Effector memory CD8-positive, alpha-beta T cell (primary cell): ENCODE data around the gene ITPR3.
A peak's percentile ranks its signal among the peaks of the same experiment; 100 is the strongest.

Source experiments
- ATAC-seq: fragments of 150-1000 bp; cut with Tn5 transposase; replicated peaks from 2 replicates; pipeline ENCODE4 v1.10.0; 2021; ENCODE audit warnings: mild to moderate bottlenecking, moderate library complexity
- DNase-seq, 3 experiments: peaks; one replicate each; pipeline ENCODE4 v3.0.0; 2021
- H3K27ac Mint-ChIP-seq, 2 donors: one replicate each; pipeline ENCODE4 v1.8.0; 2022; ENCODE audit warnings: mild to moderate bottlenecking in 2 of 2, mixed read lengths in 2 of 2, moderate library complexity in 2 of 2
- H3K27me3 Mint-ChIP-seq, 2 donors: one replicate each; pipeline ENCODE4 v1.8.0; 2022; ENCODE audit warnings: mixed read lengths in 2 of 2
- H3K36me3 Mint-ChIP-seq: one replicate; pipeline ENCODE4 v1.8.0; 2022; ENCODE audit warnings: mild to moderate bottlenecking, moderate library complexity, mixed read lengths; ENCODE audit not compliant: insufficient read depth
- H3K4me1 Mint-ChIP-seq, 2 donors: one replicate each; pipeline ENCODE4 v1.8.0; 2022; ENCODE audit warnings: low read depth in 2 of 2, mixed read lengths in 2 of 2
- H3K4me3 Mint-ChIP-seq, 2 donors: one replicate each; pipeline ENCODE4 v1.8.0; 2022; ENCODE audit warnings: mild to moderate bottlenecking in 2 of 2, mixed read lengths in 2 of 2, moderate library complexity in 2 of 2
- H3K9me3 Mint-ChIP-seq, 2 donors: one replicate each; pipeline ENCODE4 v1.8.0; 2022; ENCODE audit warnings: mixed read lengths in 2 of 2

The ITPR3 gene

GRCh38 chr6:33640361-33640760 lies 19.2 kb downstream of the ITPR3 start:
- Mint-ChIP-seq H3K36me3 (peaks cover 14% of the 10 kb centered on the region), H3K9me3 (no peaks in the 10 kb centered on the region), H3K27me3 (no peaks in the 10 kb centered on the region), H3K4me1 (peaks cover 45 to 59% of the 10 kb centered on the region in 2 donors), H3K27ac (peak overlapping the region; percentile 80 to 82), H3K4me3 (no peak overlapping the region)
- no peak for DNase-seq
- no peak for ATAC-seq

- no peak overlapping the region for H3K4me3 Mint-ChIP-seq
- H3K27ac Mint-ChIP-seq: peak overlapping the region in 1 of 2 donors; percentile 82
- no peak for ATAC-seq
Measured at GRCh38 chr6:33641144-33641543, 20.0 kb downstream of the ITPR3 start.

GRCh38 chr6:33641602-33642001 lies 20.5 kb downstream of the ITPR3 start:
- DNase-seq (no peak), ATAC-seq (no peak)
- Mint-ChIP-seq H3K9me3 (no peaks in the 10 kb centered on the region), H3K4me1 (peaks cover 44 to 61% of the 10 kb centered on the region in 2 donors), H3K27me3 (no peaks in the 10 kb centered on the region), H3K27ac (peak overlapping the region; percentile 65 to 82), H3K36me3 (peaks cover 23% of the 10 kb centered on the region), H3K4me3 (no peak overlapping the region)

More at GRCh38 chr6:33641144-33641543, 20.0 kb downstream of the ITPR3 start:
- H3K4me1 Mint-ChIP-seq: peaks cover 45 to 61% of the 10 kb centered on the region in 2 donors
- peaks cover 20% of the 10 kb centered on the region for H3K36me3 Mint-ChIP-seq
- H3K9me3 Mint-ChIP-seq: no peaks in the 10 kb centered on the region
- DNase-seq: no peak
- H3K27me3 Mint-ChIP-seq: no peaks in the 10 kb centered on the region

- H3K27me3 Mint-ChIP-seq: no peaks in the 10 kb centered on the region
- DNase-seq (no peak), ATAC-seq (no peak)
- peak overlapping the region; percentile 65 to 82 for H3K27ac Mint-ChIP-seq
- peaks cover 22% of the 10 kb centered on the region for H3K36me3 Mint-ChIP-seq
- peaks cover 42 to 54% of the 10 kb centered on the region in 2 donors for H3K4me1 Mint-ChIP-seq
- no peaks in the 10 kb centered on the region for H3K9me3 Mint-ChIP-seq
- no peak overlapping the region for H3K4me3 Mint-ChIP-seq
Measured at GRCh38 chr6:33642897-33643296, 21.8 kb downstream of the ITPR3 start.

GRCh38 chr6:33651403-33651802 lies 30.3 kb downstream of the ITPR3 start:
- Mint-ChIP-seq H3K27me3 (no peaks in the 10 kb centered on the region), H3K4me1 (peaks cover 9 to 33% of the 10 kb centered on the region in 2 donors), H3K27ac (peak overlapping the region in 1 of 2 donors; percentile 57), H3K9me3 (no peaks in the 10 kb centered on the region), H3K4me3 (no peak overlapping the region), H3K36me3 (peaks cover 44% of the 10 kb centered on the region)
- ATAC-seq (no peak), DNase-seq (no peak)

- Mint-ChIP-seq H3K27ac (peak overlapping the region in 1 of 2 donors; percentile 57), H3K4me3 (no peak overlapping the region), H3K27me3 (no peaks in the 10 kb centered on the region), H3K9me3 (no peaks in the 10 kb centered on the region), H3K4me1 (peaks cover 7 to 30% of the 10 kb centered on the region in 2 donors), H3K36me3 (peaks cover 42% of the 10 kb centered on the region)
- ATAC-seq (no peak), DNase-seq (no peak)
Measured at GRCh38 chr6:33652002-33652401, 30.9 kb downstream of the ITPR3 start.

- no peaks in the 10 kb centered on the region for H3K9me3 Mint-ChIP-seq
- H3K4me3 Mint-ChIP-seq: no peak overlapping the region
- H3K27ac Mint-ChIP-seq: peak overlapping the region in 1 of 2 donors; percentile 80
- no peak for DNase-seq
- H3K4me1 Mint-ChIP-seq: peaks cover 2 to 20% of the 10 kb centered on the region in 2 donors
- no peaks in the 10 kb centered on the region for H3K27me3 Mint-ChIP-seq
- ATAC-seq: no peak
- peaks cover 35% of the 10 kb centered on the region for H3K36me3 Mint-ChIP-seq
Measured at GRCh38 chr6:33654831-33655554, 33.9 kb downstream of the ITPR3 start.

GRCh38 chr6:33656844-33657243 lies 35.7 kb downstream of the ITPR3 start:
- H3K9me3 Mint-ChIP-seq: no peaks in the 10 kb centered on the region
- DNase-seq: no peak
- peak overlapping the region in 1 of 2 donors; percentile 75 for H3K27ac Mint-ChIP-seq
- no peak for ATAC-seq
- no peaks in the 10 kb centered on the region for H3K27me3 Mint-ChIP-seq
- H3K4me3 Mint-ChIP-seq: no peak overlapping the region
- peaks cover 39% of the 10 kb centered on the region for H3K36me3 Mint-ChIP-seq
- H3K4me1 Mint-ChIP-seq: peaks cover 0 to 9% of the 10 kb centered on the region in 2 donors

- ATAC-seq: no peak
- no peak for DNase-seq
- H3K4me1 Mint-ChIP-seq: peaks cover 6 to 7% of the 10 kb centered on the region in 2 donors
- H3K27ac Mint-ChIP-seq: peak overlapping the region in 1 of 2 donors; percentile 41
- H3K4me3 Mint-ChIP-seq: no peak overlapping the region
- no peaks in the 10 kb centered on the region for H3K9me3 Mint-ChIP-seq
- H3K27me3 Mint-ChIP-seq: no peaks in the 10 kb centered on the region
- H3K36me3 Mint-ChIP-seq: peaks cover 34% of the 10 kb centered on the region
Measured at GRCh38 chr6:33658982-33659689, 38.0 kb downstream of the ITPR3 start.

- DNase-seq (no peak), ATAC-seq (no peak)
- Mint-ChIP-seq H3K27me3 (no peaks in the 10 kb centered on the region), H3K9me3 (no peaks in the 10 kb centered on the region), H3K36me3 (peaks cover 34% of the 10 kb centered on the region), H3K4me3 (no peak overlapping the region), H3K27ac (peak overlapping the region in 1 of 2 donors; percentile 41), H3K4me1 (peaks cover under 1 to 7% of the 10 kb centered on the region in 2 donors)
Measured at GRCh38 chr6:33659986-33660385, 38.9 kb downstream of the ITPR3 start.

- H3K27me3 Mint-ChIP-seq: no peaks in the 10 kb centered on the region
- H3K27ac Mint-ChIP-seq: peak overlapping the region in 1 of 2 donors; percentile 69
- H3K4me1 Mint-ChIP-seq: peaks cover 0 to 7% of the 10 kb centered on the region in 2 donors
- ATAC-seq: no peak
- peaks cover 38% of the 10 kb centered on the region for H3K36me3 Mint-ChIP-seq
- DNase-seq: no peak
- H3K9me3 Mint-ChIP-seq: no peaks in the 10 kb centered on the region
- H3K4me3 Mint-ChIP-seq: no peak overlapping the region
Measured at GRCh38 chr6:33661106-33661838, 40.1 kb downstream of the ITPR3 start.

GRCh38 chr6:33662318-33662717 lies 41.2 kb downstream of the ITPR3 start:
- Mint-ChIP-seq H3K9me3 (no peaks in the 10 kb centered on the region), H3K27ac (peak overlapping the region in 1 of 2 donors; percentile 82), H3K4me3 (no peak overlapping the region), H3K36me3 (peaks cover 33% of the 10 kb centered on the region), H3K27me3 (no peaks in the 10 kb centered on the region), H3K4me1 (peaks cover 0 to 7% of the 10 kb centered on the region in 2 donors)
- DNase-seq: no peak
- no peak for ATAC-seq

GRCh38 chr6:33663028-33663427 lies 41.9 kb downstream of the ITPR3 start:
- no peak overlapping the region for H3K4me3 Mint-ChIP-seq
- H3K4me1 Mint-ChIP-seq: peaks cover 0 to 8% of the 10 kb centered on the region in 2 donors
- H3K9me3 Mint-ChIP-seq: no peaks in the 10 kb centered on the region
- no peak overlapping the region for H3K27ac Mint-ChIP-seq
- no peak for DNase-seq
- no peaks in the 10 kb centered on the region for H3K27me3 Mint-ChIP-seq
- H3K36me3 Mint-ChIP-seq: peaks cover 35% of the 10 kb centered on the region
- no peak for ATAC-seq
